ENCODE measurements around the gene PLD1.
A peak's percentile ranks its signal among the peaks of the same experiment; 100 is the strongest.
"Not testable (repeated sequence)": the region's sequence is repeated elsewhere in the genome, so short reads cannot be mapped to it uniquely, and the experiment has no call there.

Gene PLD1

DNA sequence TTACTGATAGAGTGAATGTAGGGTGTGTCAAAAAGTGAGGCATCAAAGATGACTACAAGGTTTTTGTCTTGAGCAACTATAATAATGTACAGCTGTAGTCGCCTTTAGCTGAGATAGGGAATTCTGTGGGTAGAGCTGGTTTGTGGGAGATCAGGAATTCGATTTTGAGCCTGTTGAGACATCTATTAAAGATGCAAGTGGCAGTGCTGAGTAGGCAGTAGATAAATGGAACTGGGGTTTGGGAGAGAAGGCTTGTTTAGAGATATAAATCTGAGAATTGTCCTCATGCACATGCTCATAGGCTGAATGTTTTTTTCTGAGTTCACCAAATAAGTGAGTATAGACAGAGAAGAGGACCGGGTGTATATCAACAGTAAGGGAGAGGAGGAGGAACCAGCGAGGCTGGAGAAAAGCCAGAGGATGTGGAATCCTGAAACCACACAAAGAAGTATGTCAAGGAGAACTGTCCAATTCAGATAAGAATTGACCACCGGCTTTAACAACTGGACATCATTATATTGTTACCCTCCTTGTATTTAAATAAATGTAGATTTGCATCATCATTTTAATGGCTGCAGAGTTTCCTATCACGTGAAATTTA, 204.0 kb downstream of the PLD1 start:
- peak; percentile 41 for DNase-seq

GRCh38 chr3:171604370-171604769, 205.9 kb downstream of the PLD1 start:
- DNase-seq, result no peak

- no peak for DNase-seq
Measured at GRCh38 chr3:171602072-171602471, 208.2 kb downstream of the PLD1 start.

- DNase-seq, result no peak
Measured at GRCh38 chr3:171600030-171600429, 210.3 kb downstream of the PLD1 start.

- no peak for DNase-seq
Measured at GRCh38 chr3:171598990-171599389, 211.3 kb downstream of the PLD1 start.

DNA sequence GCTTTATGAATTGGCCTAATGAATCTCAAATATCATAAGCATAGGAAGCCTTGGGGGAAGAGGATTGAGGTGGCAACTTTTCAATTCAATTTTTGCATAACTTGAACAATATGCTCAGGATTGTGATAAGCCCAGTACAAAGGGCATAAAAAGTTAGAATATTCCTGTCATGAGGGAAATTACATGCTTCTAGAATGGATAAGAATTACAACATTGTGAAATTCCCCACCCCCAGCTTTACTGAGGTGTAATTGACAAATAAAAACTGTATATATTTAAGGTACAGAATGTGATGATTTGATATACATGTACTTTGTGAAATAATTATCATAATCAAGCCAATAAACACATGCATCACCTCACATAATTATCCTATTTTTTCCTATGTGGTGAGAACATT, 217.5 kb downstream of the PLD1 start:
- no peak for DNase-seq

DNA sequence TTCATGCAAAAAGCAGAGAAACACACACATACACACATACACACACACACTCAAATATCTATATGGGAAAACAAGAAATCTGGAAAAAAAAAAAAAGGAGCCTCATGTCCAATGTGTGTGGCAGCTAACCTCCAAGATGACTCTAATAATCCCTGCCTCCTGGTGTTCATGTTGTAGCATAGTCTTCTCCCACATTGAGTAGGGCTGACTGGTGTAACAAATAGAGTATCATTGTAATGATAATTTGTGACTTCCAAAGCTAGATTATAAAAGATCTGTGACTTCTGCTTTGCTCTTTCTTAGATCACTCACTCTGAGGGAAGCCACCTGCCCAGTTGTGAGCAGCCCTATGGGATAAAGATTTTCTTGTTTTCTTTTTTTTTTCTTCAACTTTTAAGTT, 219.2 kb downstream of the PLD1 start:
- DNase-seq, result no peak

DNA sequence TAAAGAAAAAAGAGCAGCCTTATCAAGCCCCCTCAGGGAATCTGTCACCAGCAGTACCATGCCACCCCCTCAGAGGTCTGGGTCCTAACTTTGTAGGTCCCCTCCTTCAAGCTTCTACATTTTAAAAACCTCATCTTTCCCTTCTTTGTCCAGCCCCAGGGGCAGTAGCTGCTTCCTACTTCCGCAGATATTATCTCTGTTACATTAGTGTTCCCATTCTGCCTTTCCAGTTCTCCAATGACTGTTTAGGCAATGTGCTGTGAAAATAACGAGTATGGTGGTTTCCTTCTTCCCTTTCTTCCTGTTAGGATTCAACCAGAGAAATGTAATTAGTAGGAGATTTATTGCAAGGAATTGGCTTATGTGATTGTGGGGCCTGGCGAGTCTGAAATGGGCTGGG, 224.0 kb downstream of the PLD1 start:
- no peak for DNase-seq

- DNase-seq, result no peak
Measured at GRCh38 chr3:171585039-171585438, 225.2 kb downstream of the PLD1 start.

GRCh38 chr3:171584100-171584499, 226.2 kb downstream of the PLD1 start:
- DNase-seq, result no peak

DNA sequence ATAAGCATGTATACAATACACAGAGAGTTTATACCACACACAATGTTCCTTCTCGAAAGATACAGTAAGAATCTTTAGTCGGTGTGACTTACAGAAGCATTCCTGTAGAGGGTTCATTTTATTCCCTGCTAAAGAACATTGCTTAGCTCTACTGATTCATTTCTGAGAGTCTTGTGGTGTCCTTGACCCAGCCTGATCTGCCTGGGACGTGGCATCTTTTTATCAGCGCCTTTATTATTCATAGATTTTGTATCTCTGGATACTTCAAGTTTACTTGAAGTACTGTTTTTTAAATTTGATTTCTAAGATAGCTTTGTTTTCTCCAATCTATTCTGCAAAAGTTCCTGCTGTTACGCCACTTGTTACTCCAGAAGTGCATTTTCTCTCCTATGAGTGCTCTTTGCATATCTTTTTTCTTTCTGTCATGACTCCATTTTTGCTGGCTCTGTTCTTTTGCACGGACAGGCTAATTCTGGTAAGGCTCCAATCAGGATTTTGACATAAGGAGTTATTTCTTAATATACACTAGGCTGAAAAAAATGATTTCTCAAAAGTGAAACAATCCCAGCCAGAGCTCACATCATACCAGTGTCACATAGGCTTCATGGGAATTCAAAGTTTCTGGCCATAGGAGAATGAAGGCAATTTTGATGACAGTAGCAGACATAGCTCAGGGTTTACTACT, 235.6 kb downstream of the PLD1 start:
- no peak for DNase-seq

DNA sequence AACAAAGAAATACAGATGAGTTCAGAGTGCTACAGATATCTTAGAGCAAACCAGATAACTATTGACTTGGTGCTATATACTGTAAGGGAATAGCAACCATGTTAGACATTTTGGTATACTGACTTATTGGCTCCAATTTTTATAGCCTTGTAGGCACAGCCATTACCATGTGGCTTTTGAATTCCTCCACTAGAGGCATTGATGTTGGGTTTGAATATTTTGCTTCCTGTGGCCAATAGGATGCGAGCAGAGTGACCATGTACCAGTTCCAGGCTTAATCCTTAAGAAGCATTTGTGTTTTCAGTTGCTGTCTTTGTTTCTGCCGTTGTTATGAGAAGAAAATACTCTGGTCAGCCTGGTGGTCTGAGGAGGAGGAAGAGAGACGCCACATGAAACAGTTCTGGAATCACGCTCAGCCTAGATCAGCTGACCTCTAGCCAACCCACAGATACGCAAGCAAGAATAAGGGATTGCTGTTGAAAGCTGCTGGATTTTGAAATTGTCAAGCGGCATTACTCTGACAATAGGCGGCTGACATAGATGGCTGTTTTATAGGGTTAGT, 240.6 kb downstream of the PLD1 start:
- peak; percentile 29 for DNase-seq

DNA sequence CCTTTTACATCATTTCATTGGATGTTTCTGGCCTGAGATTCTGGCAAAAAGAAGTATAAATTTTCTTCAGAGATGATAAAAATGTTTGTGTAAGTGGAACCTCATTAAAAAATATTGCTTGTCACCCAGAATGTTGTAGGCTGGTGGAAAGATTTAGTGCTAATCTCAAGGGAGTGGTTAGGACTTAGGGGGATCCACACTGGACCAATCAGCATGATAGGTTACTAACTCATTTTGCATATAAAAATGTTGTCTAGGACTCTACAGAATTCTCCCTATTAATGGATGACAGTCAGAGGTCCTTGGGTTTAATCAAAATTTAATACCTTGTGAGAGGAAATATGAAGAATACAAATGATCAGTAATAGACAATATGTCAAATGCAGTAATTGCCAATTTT, 241.5 kb downstream of the PLD1 start:
- DNase-seq, result no peak

DNA sequence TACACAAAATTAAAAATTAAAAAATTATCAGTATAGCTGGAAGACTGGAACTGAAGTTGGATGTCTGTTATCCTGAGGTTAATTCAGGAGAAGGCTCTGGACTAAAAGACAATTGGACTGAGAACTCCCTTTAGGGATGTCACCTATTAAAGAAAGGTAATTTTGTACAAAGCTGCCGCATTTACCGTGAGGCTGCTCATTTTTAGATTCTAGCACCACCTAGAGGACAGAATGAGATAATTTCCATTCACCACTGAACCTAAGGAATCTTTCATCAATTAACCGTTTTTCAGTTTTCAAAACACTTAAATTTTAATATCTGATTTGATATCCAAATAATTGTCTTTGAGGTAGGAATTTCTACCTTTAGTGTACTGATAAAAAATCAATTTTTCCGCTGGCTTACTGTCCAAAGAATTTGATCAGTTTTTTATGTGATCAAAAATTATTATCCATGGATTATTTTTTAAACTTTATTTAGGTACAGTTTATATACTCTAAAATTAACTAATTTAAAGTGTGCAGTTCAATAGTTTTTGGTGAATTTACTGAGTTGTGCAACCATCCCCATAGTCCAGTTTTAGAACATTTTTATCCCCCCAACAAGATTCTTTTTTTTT, 243.4 kb downstream of the PLD1 start:
- DNase-seq, result peak; percentile 78

DNA sequence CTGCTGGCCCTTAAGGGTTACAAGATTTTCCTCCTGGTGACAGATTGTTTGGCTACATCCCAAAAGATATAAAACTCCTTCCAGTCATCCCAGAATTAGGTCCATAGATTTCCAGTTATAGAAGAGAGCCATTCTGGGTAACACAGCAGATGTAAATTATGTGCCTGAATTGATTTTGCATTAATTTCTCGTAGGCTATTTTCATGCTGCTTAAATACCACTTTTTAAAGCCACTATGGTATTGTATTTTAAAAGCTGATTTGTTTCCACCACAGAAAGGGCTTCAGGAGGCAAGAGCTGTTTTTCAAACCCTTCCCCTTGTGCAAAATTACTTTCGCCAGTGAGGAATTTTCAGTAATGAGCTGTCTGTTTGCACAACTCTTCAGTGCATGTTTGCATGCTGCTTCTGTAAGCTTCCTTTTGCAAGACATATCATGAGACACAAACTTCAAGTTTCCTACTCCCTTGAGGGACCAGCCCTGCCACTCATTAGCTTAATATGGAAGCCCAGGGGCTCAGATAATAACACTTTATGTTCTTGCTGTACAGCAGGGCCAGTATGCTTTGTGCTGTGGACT, 244.7 kb downstream of the PLD1 start:
- DNase-seq, result no peak

DNA sequence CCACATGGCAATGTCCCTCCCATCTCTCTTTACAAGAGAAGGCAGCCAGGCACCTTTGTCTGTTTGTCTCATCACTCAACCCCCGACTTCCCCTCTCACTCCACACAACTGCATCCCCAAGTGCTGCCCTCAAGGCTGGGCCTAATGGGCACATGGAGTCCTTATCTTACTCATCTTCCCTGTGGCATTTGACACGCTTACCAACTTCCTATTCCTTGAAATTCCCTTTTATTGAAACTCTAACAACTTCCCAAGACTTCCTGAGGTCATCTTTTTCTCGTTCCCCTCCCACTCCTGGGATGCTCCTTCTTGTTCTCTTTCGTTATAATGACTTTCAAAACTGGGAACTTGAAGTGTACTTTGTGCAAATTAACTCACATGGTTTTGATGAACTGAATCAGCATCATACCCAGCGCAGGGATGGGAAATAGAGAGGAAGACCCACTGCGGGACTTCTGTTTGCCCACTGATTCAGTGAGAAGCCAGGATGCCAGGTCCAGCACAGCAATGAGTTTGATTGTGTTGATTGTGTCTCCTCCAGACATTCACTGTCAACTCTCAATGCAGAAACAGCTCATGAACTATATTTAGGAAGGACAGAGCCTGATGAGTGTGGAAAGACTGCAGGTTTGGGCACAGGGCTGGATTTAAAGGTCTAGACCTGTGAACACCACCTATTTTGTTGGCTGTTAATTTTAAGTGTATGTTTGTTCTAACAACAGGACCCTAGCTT, 245.4 kb downstream of the PLD1 start:
- DNase-seq, result peak; percentile 11

GRCh38 chr3:171563298-171563697, 247.0 kb downstream of the PLD1 start:
- no peak for DNase-seq

DNA sequence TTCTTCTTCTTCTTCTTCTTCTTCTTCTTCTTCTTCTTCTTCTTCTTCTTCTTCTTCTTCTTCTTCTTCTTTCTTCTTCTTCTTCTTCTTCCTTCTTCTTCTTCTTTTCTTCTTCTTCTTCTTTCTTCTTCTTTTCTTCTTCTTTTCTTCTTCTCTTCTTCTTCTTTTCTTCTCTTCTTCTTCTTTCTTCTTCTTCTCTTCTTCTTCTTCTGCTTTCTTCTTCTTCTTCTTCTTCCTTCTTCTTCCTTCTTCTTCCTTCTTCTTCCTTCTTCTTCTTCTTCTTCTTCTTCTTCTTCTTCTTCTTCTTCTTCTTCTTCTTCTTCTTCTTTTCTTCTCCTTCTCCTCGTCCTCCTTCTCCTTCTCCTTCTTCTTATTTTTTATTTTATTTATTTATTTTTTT, 247.8 kb downstream of the PLD1 start:
- not testable (repeated sequence) for DNase-seq

GRCh38 chr3:171561596-171562323, 248.5 kb downstream of the PLD1 start:
- DNase-seq, result no peak

DNA sequence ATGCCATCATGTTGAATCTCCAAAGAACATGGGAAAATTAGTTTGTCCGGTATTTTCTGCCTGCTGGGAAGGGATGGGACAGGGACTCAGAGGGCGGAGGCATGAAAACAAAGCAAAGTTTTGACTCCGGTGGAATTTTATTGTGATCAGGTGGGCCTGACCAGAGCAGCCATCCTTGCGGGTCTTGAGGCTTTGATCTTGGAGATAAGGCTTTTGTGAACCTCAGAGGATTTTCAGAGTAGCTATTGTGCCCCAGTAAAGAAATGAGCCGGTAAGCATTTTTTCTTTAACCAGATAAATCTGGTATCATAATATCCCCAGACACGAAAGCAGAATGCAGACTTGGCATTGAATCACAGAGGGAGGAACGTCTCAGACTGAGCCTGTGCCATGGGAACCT, 250.7 kb downstream of the PLD1 start:
- no peak for DNase-seq

GRCh38 chr3:171558188-171558696, 252.0 kb downstream of the PLD1 start:
- DNase-seq, result no peak

- no peak for DNase-seq
Measured at GRCh38 chr3:171557173-171557572, 253.1 kb downstream of the PLD1 start.
